GM12878 (cell line): ENCODE data around the gene NPM1.

ENCODE experiments used
- BRCA1 ChIP-seq: IDR thresholded peaks from 2 replicates; pipeline ENCODE4 v1.6.1; 2011; ENCODE audit warnings: low read depth, low read length, improper control_type of control experiment
- DPF2 ChIP-seq: fragments of 450-650 bp; IDR thresholded peaks from 2 replicates; pipeline ENCODE4 v1.6.1; 2017; ENCODE audit warnings: mild to moderate bottlenecking
- FOXM1 ChIP-seq: IDR thresholded peaks from 2 replicates; pipeline ENCODE4 v1.6.1; 2012; ENCODE audit warnings: low read depth, mild to moderate bottlenecking, inconsistent platforms, low read length, moderate library complexity
- SREBF1 ChIP-seq: IDR thresholded peaks from 2 replicates; pipeline ENCODE4 v1.6.1; 2012; ENCODE audit warnings: mild to moderate bottlenecking, low read length
- ZZZ3 ChIP-seq: IDR thresholded peaks from 2 replicates; pipeline ENCODE4 v1.6.1; 2011; ENCODE audit warnings: low read depth; ENCODE audit not compliant: control insufficient read depth, insufficient read length
- TF ChIP-seq, protein P1 (sequence below), 3 experiments: IDR thresholded peaks in 2 of 3; conservative IDR thresholded peaks in 1 of 3; 2 replicates each; pipeline ENCODE4 v1.5.1; 2011; ENCODE audit warnings: low read depth in 3 of 3, low read length in 3 of 3, mild to moderate bottlenecking in 3 of 3, control low read depth in 2 of 3, moderate library complexity in 2 of 3, inconsistent platforms in 1 of 3, mixed read lengths in 1 of 3; ENCODE audit not compliant: control insufficient read depth in 2 of 3, insufficient read depth in 1 of 3; ENCODE audit errors: extremely low read depth in 1 of 3
- TF ChIP-seq, protein P2 (sequence below): fragments of 450-650 bp; IDR thresholded peaks from 2 replicates; pipeline ENCODE4 v1.6.1; 2014; ENCODE audit warnings: mild to moderate bottlenecking
- TF ChIP-seq, protein P3 (sequence below): fragments of 450-650 bp; IDR thresholded peaks from 2 replicates; pipeline ENCODE4 v1.6.1; 2018; ENCODE audit warnings: mild to moderate bottlenecking, low read depth, moderate library complexity; ENCODE audit not compliant: partially characterized antibody

DNA sequence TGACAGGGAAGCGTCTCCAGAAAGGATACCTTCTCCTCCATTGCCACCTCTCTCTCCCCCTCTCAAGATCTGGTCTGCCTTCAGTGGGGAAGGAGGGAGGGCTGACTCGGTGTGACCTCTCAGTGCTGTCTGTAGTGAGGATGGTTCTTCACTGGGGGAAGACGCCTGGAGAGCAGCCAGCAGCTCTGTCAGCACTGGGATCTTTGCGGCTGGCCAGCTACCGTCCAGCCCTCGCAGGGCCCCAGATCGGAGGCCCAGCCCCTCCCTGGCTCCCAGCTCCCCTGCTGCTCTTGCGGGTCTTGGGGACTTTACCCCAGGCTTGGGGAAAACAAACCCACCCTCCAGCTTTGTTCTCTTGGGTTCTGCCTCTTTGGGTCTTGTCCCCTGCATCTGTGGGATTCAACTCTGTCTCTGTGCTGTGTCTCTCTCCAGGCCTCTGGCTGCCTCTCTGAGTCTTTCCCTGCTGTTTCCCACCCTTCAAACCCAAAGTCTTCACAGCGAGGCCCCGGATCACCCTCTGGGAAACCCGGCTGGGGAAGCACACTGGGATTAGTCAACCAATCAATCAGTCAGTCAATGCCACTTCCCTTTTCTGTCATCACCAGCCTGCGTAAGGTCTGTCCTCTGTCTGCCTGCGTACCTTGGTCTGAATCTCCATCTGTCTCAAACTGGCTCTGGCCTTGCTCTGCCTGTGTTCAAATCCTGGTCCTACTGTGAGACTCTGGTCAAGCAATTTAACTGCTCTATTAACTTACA, 54.8 kb downstream of the NPM1 start:
- TF ChIP-seq, protein P1, sequence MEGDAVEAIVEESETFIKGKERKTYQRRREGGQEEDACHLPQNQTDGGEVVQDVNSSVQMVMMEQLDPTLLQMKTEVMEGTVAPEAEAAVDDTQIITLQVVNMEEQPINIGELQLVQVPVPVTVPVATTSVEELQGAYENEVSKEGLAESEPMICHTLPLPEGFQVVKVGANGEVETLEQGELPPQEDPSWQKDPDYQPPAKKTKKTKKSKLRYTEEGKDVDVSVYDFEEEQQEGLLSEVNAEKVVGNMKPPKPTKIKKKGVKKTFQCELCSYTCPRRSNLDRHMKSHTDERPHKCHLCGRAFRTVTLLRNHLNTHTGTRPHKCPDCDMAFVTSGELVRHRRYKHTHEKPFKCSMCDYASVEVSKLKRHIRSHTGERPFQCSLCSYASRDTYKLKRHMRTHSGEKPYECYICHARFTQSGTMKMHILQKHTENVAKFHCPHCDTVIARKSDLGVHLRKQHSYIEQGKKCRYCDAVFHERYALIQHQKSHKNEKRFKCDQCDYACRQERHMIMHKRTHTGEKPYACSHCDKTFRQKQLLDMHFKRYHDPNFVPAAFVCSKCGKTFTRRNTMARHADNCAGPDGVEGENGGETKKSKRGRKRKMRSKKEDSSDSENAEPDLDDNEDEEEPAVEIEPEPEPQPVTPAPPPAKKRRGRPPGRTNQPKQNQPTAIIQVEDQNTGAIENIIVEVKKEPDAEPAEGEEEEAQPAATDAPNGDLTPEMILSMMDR (IDR thresholded peaks at IDR 0.05 in 2 of 3, conservative IDR thresholded peaks at IDR 0.05 in 1 of 3; ENCODE audit: control insufficient read depth in 2 of 3, extremely low read depth in 1 of 3, insufficient read depth in 1 of 3, low read depth in 3 of 3, low read length in 3 of 3) = no peak
- TF ChIP-seq, protein P2, sequence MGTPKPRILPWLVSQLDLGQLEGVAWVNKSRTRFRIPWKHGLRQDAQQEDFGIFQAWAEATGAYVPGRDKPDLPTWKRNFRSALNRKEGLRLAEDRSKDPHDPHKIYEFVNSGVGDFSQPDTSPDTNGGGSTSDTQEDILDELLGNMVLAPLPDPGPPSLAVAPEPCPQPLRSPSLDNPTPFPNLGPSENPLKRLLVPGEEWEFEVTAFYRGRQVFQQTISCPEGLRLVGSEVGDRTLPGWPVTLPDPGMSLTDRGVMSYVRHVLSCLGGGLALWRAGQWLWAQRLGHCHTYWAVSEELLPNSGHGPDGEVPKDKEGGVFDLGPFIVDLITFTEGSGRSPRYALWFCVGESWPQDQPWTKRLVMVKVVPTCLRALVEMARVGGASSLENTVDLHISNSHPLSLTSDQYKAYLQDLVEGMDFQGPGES = no peak
- TF ChIP-seq DPF2 = no peak
- no peak for TF ChIP-seq ZZZ3
- TF ChIP-seq, protein P3, sequence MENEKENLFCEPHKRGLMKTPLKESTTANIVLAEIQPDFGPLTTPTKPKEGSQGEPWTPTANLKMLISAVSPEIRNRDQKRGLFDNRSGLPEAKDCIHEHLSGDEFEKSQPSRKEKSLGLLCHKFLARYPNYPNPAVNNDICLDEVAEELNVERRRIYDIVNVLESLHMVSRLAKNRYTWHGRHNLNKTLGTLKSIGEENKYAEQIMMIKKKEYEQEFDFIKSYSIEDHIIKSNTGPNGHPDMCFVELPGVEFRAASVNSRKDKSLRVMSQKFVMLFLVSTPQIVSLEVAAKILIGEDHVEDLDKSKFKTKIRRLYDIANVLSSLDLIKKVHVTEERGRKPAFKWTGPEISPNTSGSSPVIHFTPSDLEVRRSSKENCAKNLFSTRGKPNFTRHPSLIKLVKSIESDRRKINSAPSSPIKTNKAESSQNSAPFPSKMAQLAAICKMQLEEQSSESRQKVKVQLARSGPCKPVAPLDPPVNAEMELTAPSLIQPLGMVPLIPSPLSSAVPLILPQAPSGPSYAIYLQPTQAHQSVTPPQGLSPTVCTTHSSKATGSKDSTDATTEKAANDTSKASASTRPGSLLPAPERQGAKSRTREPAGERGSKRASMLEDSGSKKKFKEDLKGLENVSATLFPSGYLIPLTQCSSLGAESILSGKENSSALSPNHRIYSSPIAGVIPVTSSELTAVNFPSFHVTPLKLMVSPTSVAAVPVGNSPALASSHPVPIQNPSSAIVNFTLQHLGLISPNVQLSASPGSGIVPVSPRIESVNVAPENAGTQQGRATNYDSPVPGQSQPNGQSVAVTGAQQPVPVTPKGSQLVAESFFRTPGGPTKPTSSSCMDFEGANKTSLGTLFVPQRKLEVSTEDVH = no peak
- no peak for TF ChIP-seq BRCA1
- no peak for TF ChIP-seq SREBF1
- no peak for TF ChIP-seq FOXM1
